ENCODE measurements around the gene NOM1. TPM values are rescaled to one million over a fixed set of nuclear protein-coding genes. Genes with fewer than 3 reads are reported as not detected.

Gene NOM1
- total RNA-seq, 4 donors from 2014 or later: 15.1 to 20.7 (median 17.1) TPM

DNA sequence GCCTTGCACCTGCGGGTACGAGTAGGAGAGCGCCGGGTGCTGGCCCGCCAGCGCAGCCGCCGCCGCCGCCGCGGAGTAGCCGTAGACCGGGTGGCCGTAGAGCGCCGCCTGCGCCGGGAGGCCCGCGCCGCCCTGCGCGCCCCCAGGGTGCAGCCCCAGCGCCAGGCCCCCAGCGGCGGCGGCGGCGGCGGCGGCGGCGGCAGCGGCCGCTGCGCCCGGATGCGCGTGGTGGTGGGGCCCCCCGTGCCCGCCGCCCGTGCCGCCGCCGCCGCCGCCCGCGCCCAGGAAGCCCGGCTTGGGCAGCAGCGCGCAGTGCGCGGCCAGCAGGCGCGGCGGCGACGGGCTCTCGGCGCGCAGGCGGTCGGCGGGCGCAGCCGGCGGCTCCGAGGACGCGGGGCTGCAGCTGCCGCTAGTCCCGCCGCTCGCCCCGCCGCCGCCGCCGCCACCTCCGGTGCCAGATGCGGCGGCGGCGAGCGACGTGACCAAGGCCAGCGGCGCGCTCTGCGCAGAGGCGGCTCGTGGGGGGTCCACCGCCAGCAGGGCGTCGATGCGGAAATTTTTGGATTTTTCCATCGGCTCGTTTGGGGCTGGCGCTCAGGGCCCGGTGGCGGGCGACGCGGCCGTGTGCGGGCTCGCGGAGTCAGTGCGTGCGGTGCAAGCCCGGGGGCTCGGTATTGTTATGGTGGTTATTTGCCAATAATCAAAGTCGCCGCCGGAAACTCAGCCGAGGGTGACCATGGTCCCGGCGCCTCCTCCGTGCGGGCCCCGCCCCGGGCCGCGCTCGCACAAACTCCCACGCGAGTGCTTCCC is 60.5 kb downstream of the NOM1 start:
- Histone ChIP-seq H3K27me3 (peaks cover 98% of the 10 kb centered on the region), H3K4me1 (peaks cover 0 to 42% (median 8%) of the 10 kb centered on the region in 3 donors), H3K4me3 (peak overlapping the region; percentile 24 to 58), H3K36me3 (no peaks in the 10 kb centered on the region), H3K9me3 (no peaks in the 10 kb centered on the region), H3K27ac (no peak overlapping the region)
- WGBS, 2 donors (ENCODE audit: low coverage in 1 of 2): 0% methylated on average over 5 to 11 of the region's 130 CpGs
- ATAC-seq: no peak
- TF ChIP-seq, protein P1, sequence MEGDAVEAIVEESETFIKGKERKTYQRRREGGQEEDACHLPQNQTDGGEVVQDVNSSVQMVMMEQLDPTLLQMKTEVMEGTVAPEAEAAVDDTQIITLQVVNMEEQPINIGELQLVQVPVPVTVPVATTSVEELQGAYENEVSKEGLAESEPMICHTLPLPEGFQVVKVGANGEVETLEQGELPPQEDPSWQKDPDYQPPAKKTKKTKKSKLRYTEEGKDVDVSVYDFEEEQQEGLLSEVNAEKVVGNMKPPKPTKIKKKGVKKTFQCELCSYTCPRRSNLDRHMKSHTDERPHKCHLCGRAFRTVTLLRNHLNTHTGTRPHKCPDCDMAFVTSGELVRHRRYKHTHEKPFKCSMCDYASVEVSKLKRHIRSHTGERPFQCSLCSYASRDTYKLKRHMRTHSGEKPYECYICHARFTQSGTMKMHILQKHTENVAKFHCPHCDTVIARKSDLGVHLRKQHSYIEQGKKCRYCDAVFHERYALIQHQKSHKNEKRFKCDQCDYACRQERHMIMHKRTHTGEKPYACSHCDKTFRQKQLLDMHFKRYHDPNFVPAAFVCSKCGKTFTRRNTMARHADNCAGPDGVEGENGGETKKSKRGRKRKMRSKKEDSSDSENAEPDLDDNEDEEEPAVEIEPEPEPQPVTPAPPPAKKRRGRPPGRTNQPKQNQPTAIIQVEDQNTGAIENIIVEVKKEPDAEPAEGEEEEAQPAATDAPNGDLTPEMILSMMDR (IDR thresholded peaks at IDR 0.05): no peak
- no peak for TF ChIP-seq EP300 (IDR thresholded peaks at IDR 0.05)
- TF ChIP-seq POLR2A (IDR thresholded peaks at IDR 0.05): no peak
- TF ChIP-seq POLR2AphosphoS5 (IDR thresholded peaks at IDR 0.05): no peak

DNA sequence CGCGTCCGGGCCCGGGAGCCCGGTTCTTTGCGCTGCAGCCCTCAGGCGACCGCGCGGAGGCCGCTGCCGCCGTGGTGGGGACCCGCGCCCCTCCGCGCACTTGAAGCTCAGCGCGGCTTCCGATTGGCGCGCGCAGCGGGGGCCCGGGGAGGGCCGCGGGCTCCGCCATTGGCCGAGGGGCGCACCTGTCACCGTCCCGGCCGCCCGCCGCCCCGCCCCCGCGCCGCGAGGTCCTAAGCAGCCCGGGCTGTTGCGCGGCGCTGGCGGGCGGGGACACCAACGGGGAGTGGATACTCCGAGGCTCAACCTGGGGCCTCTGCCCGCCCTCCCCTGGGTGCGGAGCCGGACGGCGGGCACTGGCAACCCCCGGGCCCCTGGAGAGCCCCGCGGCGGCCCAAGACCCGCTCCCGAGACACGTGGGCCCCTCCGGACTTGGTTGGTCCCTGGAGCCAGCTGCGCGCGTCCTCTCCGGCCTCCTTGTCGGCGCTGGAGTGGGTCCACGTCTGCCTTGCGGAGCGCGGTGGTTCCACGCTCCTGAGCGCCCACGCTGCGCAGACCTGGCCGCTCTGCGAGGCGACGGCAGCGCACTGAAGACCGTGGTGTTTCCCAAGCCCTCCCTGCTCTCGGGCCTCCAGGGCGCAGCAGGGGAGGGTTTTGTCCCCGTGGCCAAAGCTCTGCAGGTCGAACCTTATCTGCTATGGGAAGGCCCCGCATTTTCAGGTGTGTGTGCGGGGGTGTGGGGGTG is 61.2 kb downstream of the NOM1 start, which contains the start of gene MNX1:
Gene MNX1, minus strand, starts transcription at position 76 of the 745 bp plus-strand sequence. CDS start 313 bp downstream, outside the sequence.
- H3K27ac ChIP-seq: no peak within 1 kb of the TSS
- no peaks in the 10 kb centered on the region for H3K9me3 ChIP-seq
- 0% methylated on average over 4 of the region's 87 CpGs; no CpG with 5 or more reads in 1 of the 2 donors for WGBS, 2 donors (ENCODE audit: low coverage in 1 of 2)
- peak within 1 kb of the TSS; percentile 24 to 58 for H3K4me3 ChIP-seq
- no peaks in the 10 kb centered on the region for H3K36me3 ChIP-seq
- TF ChIP-seq, protein P1 (IDR thresholded peaks at IDR 0.05): no peak
- no peak for TF ChIP-seq EP300 (IDR thresholded peaks at IDR 0.05)
- TF ChIP-seq POLR2AphosphoS5 (IDR thresholded peaks at IDR 0.05): no peak
- peaks cover 0 to 34% (median 5%) of the 10 kb centered on the region in 3 donors for H3K4me1 ChIP-seq
- peak; percentile 62 for ATAC-seq
- peaks cover 98% of the 10 kb centered on the region for H3K27me3 ChIP-seq

GRCh38 chr7:157011333-157012112 is 62.0 kb downstream of the NOM1 start:
- H3K27ac ChIP-seq: no peak overlapping the region
- H3K36me3 ChIP-seq: no peaks in the 10 kb centered on the region
- H3K4me3 ChIP-seq: peak overlapping the region in 1 of 2 donors; percentile 58
- H3K27me3 ChIP-seq: peaks cover 98% of the 10 kb centered on the region
- no peak for ATAC-seq
- TF ChIP-seq POLR2AphosphoS5 (IDR thresholded peaks at IDR 0.05) (no peak), POLR2A (IDR thresholded peaks at IDR 0.05) (no peak), EP300 (IDR thresholded peaks at IDR 0.05) (no peak)
- TF ChIP-seq, protein P1 (IDR thresholded peaks at IDR 0.05): no peak
- no peaks in the 10 kb centered on the region for H3K9me3 ChIP-seq
- H3K4me1 ChIP-seq: peaks cover 0 to 31% (median 4%) of the 10 kb centered on the region in 3 donors
- 0 to 1% methylated on average over 4 to 6 of the region's 37 CpGs for WGBS, 2 donors (ENCODE audit: low coverage in 1 of 2)

- Histone ChIP-seq H3K4me3 (no peak overlapping the region), H3K27ac (no peak overlapping the region), H3K36me3 (no peaks in the 10 kb centered on the region), H3K4me1 (peaks cover 0 to 31% (median 4%) of the 10 kb centered on the region in 3 donors), H3K27me3 (peaks cover 98% of the 10 kb centered on the region), H3K9me3 (no peaks in the 10 kb centered on the region)
- no peak for ATAC-seq
- TF ChIP-seq POLR2AphosphoS5 (IDR thresholded peaks at IDR 0.05) (no peak), POLR2A (IDR thresholded peaks at IDR 0.05) (no peak), EP300 (IDR thresholded peaks at IDR 0.05) (no peak)
- TF ChIP-seq, protein P1 (IDR thresholded peaks at IDR 0.05): no peak
- 15 to 16% methylated on average over 6 to 8 of the region's 10 CpGs for WGBS, 2 donors (ENCODE audit: low coverage in 1 of 2)
Measured at GRCh38 chr7:157012113-157012547, 62.6 kb downstream of the NOM1 start.
